Measurements from ENCODE around the gene PTPRN2.

GRCh38 chr7:157508477-157508881 lies 1079.1 kb downstream of the PTPRN2 start:
- TF ChIP-seq RFX5 (IDR thresholded peaks at IDR 0.05; ENCODE audit: low read depth, low read length) (no peak), RBFOX2 (IDR thresholded peaks at IDR 0.05; ENCODE audit: low read depth, low read length) (no peak), TCF12 (IDR thresholded peaks at IDR 0.05) (no peak), TCF12 (CRISPR knock-in tag; IDR thresholded peaks at IDR 0.05) (no peak), YEATS4 (CRISPR knock-in tag; IDR thresholded peaks at IDR 0.05; ENCODE audit: borderline replicate concordance) (no peak), STAT6 (CRISPR knock-in tag; IDR thresholded peaks at IDR 0.05; ENCODE audit: borderline replicate concordance) (no peak), ZBTB8A (CRISPR knock-in tag; IDR thresholded peaks at IDR 0.05; ENCODE audit: borderline replicate concordance, low read depth) (no peak), USF2 (IDR thresholded peaks at IDR 0.05; ENCODE audit: low read depth, low read length) (no peak), USF2 (CRISPR knock-in tag; IDR thresholded peaks at IDR 0.05; ENCODE audit: borderline replicate concordance) (no peak), TBP (CRISPR knock-in tag; IDR thresholded peaks at IDR 0.05) (no peak), PHF8 (CRISPR knock-in tag; IDR thresholded peaks at IDR 0.05) (no peak)
- TF ChIP-seq, protein P1, sequence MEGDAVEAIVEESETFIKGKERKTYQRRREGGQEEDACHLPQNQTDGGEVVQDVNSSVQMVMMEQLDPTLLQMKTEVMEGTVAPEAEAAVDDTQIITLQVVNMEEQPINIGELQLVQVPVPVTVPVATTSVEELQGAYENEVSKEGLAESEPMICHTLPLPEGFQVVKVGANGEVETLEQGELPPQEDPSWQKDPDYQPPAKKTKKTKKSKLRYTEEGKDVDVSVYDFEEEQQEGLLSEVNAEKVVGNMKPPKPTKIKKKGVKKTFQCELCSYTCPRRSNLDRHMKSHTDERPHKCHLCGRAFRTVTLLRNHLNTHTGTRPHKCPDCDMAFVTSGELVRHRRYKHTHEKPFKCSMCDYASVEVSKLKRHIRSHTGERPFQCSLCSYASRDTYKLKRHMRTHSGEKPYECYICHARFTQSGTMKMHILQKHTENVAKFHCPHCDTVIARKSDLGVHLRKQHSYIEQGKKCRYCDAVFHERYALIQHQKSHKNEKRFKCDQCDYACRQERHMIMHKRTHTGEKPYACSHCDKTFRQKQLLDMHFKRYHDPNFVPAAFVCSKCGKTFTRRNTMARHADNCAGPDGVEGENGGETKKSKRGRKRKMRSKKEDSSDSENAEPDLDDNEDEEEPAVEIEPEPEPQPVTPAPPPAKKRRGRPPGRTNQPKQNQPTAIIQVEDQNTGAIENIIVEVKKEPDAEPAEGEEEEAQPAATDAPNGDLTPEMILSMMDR (CRISPR knock-in tag; IDR thresholded peaks at IDR 0.05) = no peak
